Fibroblast of lung (primary cell): ENCODE measurements around the gene DONSON.

Source experiments
- CTCF ChIP-seq, 2 donors: IDR thresholded peaks in 1 of 2; conservative IDR thresholded peaks in 1 of 2; 1 replicate in 1 of 2; 2 replicates in 1 of 2; pipeline ENCODE4 v1.5.1; 2011 to 2012; ENCODE audit warnings: low read length in 2 of 2, control low read depth in 1 of 2, inconsistent platforms in 1 of 2, low read depth in 1 of 2, mild to moderate bottlenecking in 1 of 2
- EZH2 ChIP-seq: IDR thresholded peaks from 2 replicates; pipeline ENCODE4 v1.5.1; 2012; ENCODE audit warnings: low read length, control low read depth, mild to moderate bottlenecking; ENCODE audit errors: missing control alignments

DNA sequence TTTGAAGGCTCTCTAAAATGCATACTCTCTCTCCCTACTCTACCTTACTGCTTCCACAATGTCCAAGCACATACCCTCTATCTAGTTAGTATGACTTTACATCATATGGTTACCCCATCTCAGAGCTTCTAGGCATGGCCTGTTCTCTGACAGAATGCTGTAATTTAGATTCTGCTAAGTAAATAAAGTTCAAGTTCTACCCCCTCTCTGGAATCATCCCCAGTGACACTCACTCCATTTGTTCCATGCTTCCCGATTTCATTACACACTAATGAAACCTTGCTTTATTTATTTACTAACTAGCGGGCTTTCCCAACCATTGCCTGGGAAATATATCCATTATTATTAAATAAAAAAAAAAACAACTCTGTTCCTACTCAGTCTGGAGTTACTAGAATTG, 45.8 kb upstream of the DONSON start:
- TF ChIP-seq CTCF (conservative IDR thresholded peaks at IDR 0.05 in 1 of 2, IDR thresholded peaks at IDR 0.05 in 1 of 2; ENCODE audit: low read depth in 1 of 2, low read length in 2 of 2), result no peak
- no peak for TF ChIP-seq EZH2
